WERI-Rb-1 (cell line): Measurements from ENCODE around the gene SFT2D1.

Source experiments
- DNase-seq: peaks from one replicate; pipeline ENCODE4 v3.0.0-alpha.2; 2020
- H3K27ac ChIP-seq: fragments of 250-450 bp; sonication (Bioruptor Pico); 2 replicates; pipeline ENCODE4 v1.5.1; 2020; ENCODE audit warnings: mild to moderate bottlenecking, moderate library complexity
- H3K27me3 ChIP-seq: fragments of 250-450 bp; sonication (Bioruptor Pico); 2 replicates; pipeline ENCODE4 v1.5.1; 2021; ENCODE audit warnings: mild to moderate bottlenecking, low read depth, moderate library complexity; ENCODE audit not compliant: insufficient read depth, severe bottlenecking
- H3K36me3 ChIP-seq: fragments of 250-450 bp; sonication (Bioruptor Pico); 2 replicates; pipeline ENCODE4 v1.5.1; 2020; ENCODE audit warnings: mild to moderate bottlenecking, moderate library complexity
- H3K4me3 ChIP-seq: 2 replicates; pipeline ENCODE4 v1.5.1; 2011; ENCODE audit warnings: low read depth, mild to moderate bottlenecking, control low read depth, low read length
- H3K9me3 ChIP-seq: fragments of 250-450 bp; sonication (Bioruptor Pico); 2 replicates; pipeline ENCODE4 v1.5.1; 2021; ENCODE audit warnings: mild to moderate bottlenecking, moderate library complexity; ENCODE audit not compliant: severe bottlenecking
- CTCF ChIP-seq: IDR thresholded peaks from 2 replicates; pipeline ENCODE4 v1.5.1; 2011; ENCODE audit warnings: low read depth, mild to moderate bottlenecking, control low read depth, inconsistent platforms, low read length

Gene SFT2D1

DNA sequence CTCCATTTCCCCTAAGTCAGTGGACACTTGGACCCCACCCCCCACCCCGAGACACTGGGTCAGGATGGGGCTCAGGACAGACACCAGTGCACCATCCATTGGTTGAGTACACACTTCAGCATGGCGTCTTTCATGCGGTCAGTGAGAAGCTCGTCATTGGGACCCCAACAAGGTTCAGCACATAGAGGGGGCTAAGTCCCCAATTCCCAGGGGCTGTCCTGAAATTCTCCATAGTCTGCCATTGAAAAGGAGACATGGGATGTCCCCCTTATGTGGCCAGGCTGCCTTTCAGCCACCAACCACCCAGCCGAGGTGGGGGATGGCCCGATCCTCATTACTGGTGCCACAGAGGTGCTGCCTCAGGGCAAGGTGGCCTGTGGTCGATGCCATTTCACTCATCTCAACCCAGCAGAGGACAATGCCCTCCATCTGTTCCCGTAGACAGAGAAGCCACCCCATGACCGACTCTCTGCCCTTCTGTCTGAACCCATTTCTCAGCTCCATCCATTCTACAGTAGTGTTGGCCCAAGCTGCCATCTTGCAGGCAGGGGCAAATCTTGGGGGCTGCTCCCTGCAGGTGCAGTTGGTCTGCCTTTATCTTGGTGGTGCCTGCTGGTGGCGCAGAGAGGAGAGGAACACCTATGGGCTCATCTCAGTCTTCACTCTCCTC is 71.5 kb downstream of the SFT2D1 start:
- TF ChIP-seq CTCF = no peak
- DNase-seq = no peak
- Histone ChIP-seq H3K27me3 (no peaks in the 10 kb centered on the region), H3K27ac (no peak overlapping the region), H3K36me3 (no peaks in the 10 kb centered on the region), H3K4me3 (no peak overlapping the region), H3K9me3 (no peaks in the 10 kb centered on the region)
